B cell (primary cell): ENCODE measurements around the gene OR13J1. TPM values are rescaled to one million over a fixed set of nuclear protein-coding genes. Genes with fewer than 3 reads are reported as not detected.
"Not testable (repeated sequence)": the region's sequence is repeated elsewhere in the genome, so short reads cannot be mapped to it uniquely, and the experiment has no call there.

Experiments used
- ATAC-seq: fragments of 200-7000 bp; cut with Tn5 transposase; one replicate; pipeline ENCODE4 v1.10.0; 2021; ENCODE audit warnings: low read depth, mild to moderate bottlenecking, moderate number of reproducible peaks, moderate library complexity
- CTCF ChIA-PET: fragments of 350-600 bp; sonication (Branson Sonifier 250); formaldehyde crosslinking; loops from one replicate; lab custom pipeline; 2021; ENCODE audit warnings: antibody characterized with exemption, inconsistent platforms; lab: Charles Lee
- POLR2A ChIA-PET: fragments of 350-600 bp; sonication (Branson Sonifier 250); formaldehyde crosslinking; loops from one replicate; lab custom pipeline; 2021; ENCODE audit warnings: antibody characterized with exemption; lab: Charles Lee
- DNase-seq: peaks from one replicate; pipeline ENCODE4 v3.0.0; 2013
- H2AFZ ChIP-seq: 2 replicates; pipeline ENCODE4 v1.6.1; 2012; ENCODE audit warnings: mild to moderate bottlenecking, low read depth, low read length; ENCODE audit not compliant: insufficient read depth, poor library complexity, severe bottlenecking
- H3K27ac ChIP-seq, 2 donors: 1 replicate in 1 of 2; 2 replicates in 1 of 2; pipeline ENCODE4 v1.5.1; 2012 to 2013; ENCODE audit warnings: low read length in 2 of 2, mild to moderate bottlenecking in 2 of 2, moderate library complexity in 1 of 2
- H3K27me3 ChIP-seq, 4 experiments: fragments of 200-600 bp in 1 of 4; sonication (generic) in 1 of 4; replicated peaks in 1 of 4; 1 replicate in 2 of 4; 2 replicates in 2 of 4; pipeline versions ENCODE4 v1.6.1 to v1.7.0; 2013 to 2016; ENCODE audit warnings: low read length in 3 of 4, mild to moderate bottlenecking in 2 of 4, mixed read lengths in 1 of 4, moderate library complexity in 1 of 4; ENCODE audit not compliant: insufficient read depth in 4 of 4, control insufficient read depth in 3 of 4; ENCODE audit errors: control extremely low read depth in 1 of 4
- H3K36me3 ChIP-seq, 2 experiments: replicated peaks in 1 of 2; 1 replicate in 1 of 2; 2 replicates in 1 of 2; pipeline versions ENCODE4 v1.6.1 to v1.7.1; 2013; ENCODE audit warnings: low read length in 1 of 2; ENCODE audit not compliant: insufficient read depth in 2 of 2, control insufficient read depth in 1 of 2; ENCODE audit errors: control extremely low read depth in 1 of 2, extremely low read depth in 1 of 2
- H3K4me1 ChIP-seq, 2 donors: fragments of 200-600 bp in 1 of 2; sonication (generic) in 1 of 2; 1 replicate in 1 of 2; 2 replicates in 1 of 2; pipeline versions ENCODE4 v1.5.1 to v1.6.1; 2013 to 2017; ENCODE audit warnings: low read length in 2 of 2; ENCODE audit not compliant: control insufficient read depth in 2 of 2, insufficient read depth in 2 of 2
- H3K4me2 ChIP-seq: replicated peaks from 2 replicates; pipeline ENCODE3; 2012; ENCODE audit warnings: mild to moderate bottlenecking, low read depth, low read length; ENCODE audit not compliant: poor library complexity, severe bottlenecking
- H3K4me3 ChIP-seq, 5 experiments: fragments of 200-600 bp in 1 of 5; sonication (generic) in 1 of 5; 1 replicate in 3 of 5; 2 replicates in 2 of 5; pipeline versions ENCODE4 v1.5.1 to v1.7.0; 2011 to 2016; ENCODE audit warnings: low read length in 4 of 5, mild to moderate bottlenecking in 4 of 5, low read depth in 2 of 5, control low read depth in 1 of 5, moderate library complexity in 1 of 5; ENCODE audit not compliant: insufficient read depth in 1 of 5; ENCODE audit errors: control extremely low read depth in 1 of 5, extremely low read depth in 1 of 5
- H3K79me2 ChIP-seq: fragments of 200-600 bp; sonication (generic); one replicate; pipeline ENCODE4 v1.6.0; 2016; ENCODE audit warnings: low read length; ENCODE audit not compliant: control insufficient read depth, insufficient read depth
- H3K9ac ChIP-seq: fragments of 200-600 bp; sonication (generic); 2 replicates; pipeline ENCODE4 v1.6.1; 2017; ENCODE audit warnings: mild to moderate bottlenecking, low read length, moderate library complexity
- H3K9me3 ChIP-seq, 3 donors: one replicate each; pipeline versions ENCODE4 v1.6.1 to v1.7.1; 2013; ENCODE audit warnings: low read length in 2 of 3; ENCODE audit not compliant: control insufficient read depth in 2 of 3, insufficient read depth in 1 of 3; ENCODE audit errors: control extremely low read depth in 1 of 3
- H4K20me1 ChIP-seq: 2 replicates; pipeline ENCODE4 v1.6.0; 2012; ENCODE audit warnings: mild to moderate bottlenecking, low read length; ENCODE audit not compliant: insufficient read depth, control insufficient read depth, poor library complexity, severe bottlenecking
- H3K27ac Mint-ChIP-seq: one replicate; pipeline ENCODE4 v1.8.0; 2021; ENCODE audit warnings: mixed read lengths
- H3K27me3 Mint-ChIP-seq: one replicate; pipeline ENCODE4 v1.8.0; 2021; ENCODE audit warnings: mixed read lengths
- H3K4me1 Mint-ChIP-seq: one replicate; pipeline ENCODE4 v1.8.0; 2021; ENCODE audit warnings: mixed read lengths
- H3K4me3 Mint-ChIP-seq: one replicate; pipeline ENCODE4 v1.8.0; 2021; ENCODE audit warnings: mixed read lengths
- H3K9me3 Mint-ChIP-seq: one replicate; pipeline ENCODE4 v1.8.0; 2022; ENCODE audit warnings: mixed read lengths; ENCODE audit not compliant: insufficient read depth
- EZH2 ChIP-seq: IDR thresholded peaks from 2 replicates; pipeline ENCODE4 v1.6.1; 2012; ENCODE audit warnings: borderline replicate concordance, low read depth, mild to moderate bottlenecking, moderate library complexity, low read length; ENCODE audit not compliant: insufficient read depth, poor library complexity, severe bottlenecking
- WGBS: methylation state at CpG from one replicate; pipeline ENCODE4 v1.1.5; 2013; ENCODE audit warnings: missing lambda C conversion rate; ENCODE audit not compliant: insufficient coverage; 5-methylcytosine and 5-hydroxymethylcytosine counted together
- intact Hi-C: fragments of 100-400 bp; cut with micrococcal nuclease; formaldehyde crosslinking; loops from one replicate; pipeline ENCODE4 v1.10.0; 2022
- polyA plus RNA-seq: library from polyadenylated mRNA; depleted of rRNA; stranded (reverse); fragments of >200 nt; gene quantifications from 2 replicates; pipeline ENCODE4 v1.2.3, GENCODE V29; 2012
- total RNA-seq, 2 donors: library from RNA; stranded (reverse); fragments of 120-200 nt in 1 of 2; gene quantifications; 1 replicate in 1 of 2; 2 replicates in 1 of 2; pipeline versions ENCODE4 v1.2.3 to v1.2.4, GENCODE V29; 2013 to 2022
- TF ChIP-seq, protein P1 (sequence below): fragments of 200-600 bp; IDR thresholded peaks from one replicate; pipeline ENCODE4 v1.8.0; 2022; ENCODE audit warnings: antibody characterized with exemption, mild to moderate bottlenecking

The OR13J1 gene
- total and polyA plus RNA-seq, 2 donors (not counting 1 experiment from before 2014, with no cell fraction given), result not detected

DNA sequence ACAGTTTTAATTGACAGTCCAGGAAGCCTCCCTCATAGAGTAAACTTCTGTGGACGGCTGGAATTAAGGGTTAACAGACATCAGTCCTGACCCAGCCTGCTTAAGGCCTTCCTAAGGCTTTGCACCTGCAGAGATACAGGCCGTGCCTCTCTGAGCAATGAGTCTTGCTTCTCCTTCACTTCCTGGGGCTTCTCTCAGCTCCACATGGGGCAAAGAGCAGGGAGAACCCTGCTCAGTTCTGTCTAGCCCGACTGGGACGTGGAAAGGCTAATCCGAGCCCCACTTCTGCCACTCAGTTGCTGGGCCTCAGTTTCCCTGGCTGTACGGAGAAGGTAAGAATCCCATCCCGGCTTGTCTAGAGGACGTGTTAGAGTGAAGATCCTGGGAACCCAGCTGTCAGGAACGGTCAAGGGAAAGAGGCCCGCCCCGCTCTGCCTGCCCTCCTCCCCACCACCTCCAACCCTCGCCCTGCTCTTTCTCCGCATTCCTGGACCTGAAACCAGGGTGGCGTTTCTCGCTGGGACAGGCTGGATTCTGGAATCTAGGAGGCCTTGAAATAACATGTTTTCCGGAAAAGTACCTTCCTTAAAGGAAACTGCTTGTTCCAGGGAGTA is 45.6 kb upstream of the OR13J1 start:
- peaks cover 8% of the 10 kb centered on the region for H3K4me1 Mint-ChIP-seq
- H3K27me3 Mint-ChIP-seq, result peaks cover 3% of the 10 kb centered on the region
- intact Hi-C loops, result no loop called here
- H2AFZ ChIP-seq, result no peak overlapping the region
- POLR2A ChIA-PET, result no interaction called here
- TF ChIP-seq, protein P1, sequence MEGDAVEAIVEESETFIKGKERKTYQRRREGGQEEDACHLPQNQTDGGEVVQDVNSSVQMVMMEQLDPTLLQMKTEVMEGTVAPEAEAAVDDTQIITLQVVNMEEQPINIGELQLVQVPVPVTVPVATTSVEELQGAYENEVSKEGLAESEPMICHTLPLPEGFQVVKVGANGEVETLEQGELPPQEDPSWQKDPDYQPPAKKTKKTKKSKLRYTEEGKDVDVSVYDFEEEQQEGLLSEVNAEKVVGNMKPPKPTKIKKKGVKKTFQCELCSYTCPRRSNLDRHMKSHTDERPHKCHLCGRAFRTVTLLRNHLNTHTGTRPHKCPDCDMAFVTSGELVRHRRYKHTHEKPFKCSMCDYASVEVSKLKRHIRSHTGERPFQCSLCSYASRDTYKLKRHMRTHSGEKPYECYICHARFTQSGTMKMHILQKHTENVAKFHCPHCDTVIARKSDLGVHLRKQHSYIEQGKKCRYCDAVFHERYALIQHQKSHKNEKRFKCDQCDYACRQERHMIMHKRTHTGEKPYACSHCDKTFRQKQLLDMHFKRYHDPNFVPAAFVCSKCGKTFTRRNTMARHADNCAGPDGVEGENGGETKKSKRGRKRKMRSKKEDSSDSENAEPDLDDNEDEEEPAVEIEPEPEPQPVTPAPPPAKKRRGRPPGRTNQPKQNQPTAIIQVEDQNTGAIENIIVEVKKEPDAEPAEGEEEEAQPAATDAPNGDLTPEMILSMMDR, result no peak
- TF ChIP-seq EZH2, result no peak
- 94% methylated on average over 12 of the region's 16 CpGs for WGBS
- no peaks in the 10 kb centered on the region for H4K20me1 ChIP-seq
- H3K4me1 ChIP-seq, result peaks cover 0 to 3% of the 10 kb centered on the region in 2 donors
- ATAC-seq (no peak), DNase-seq (no peak)
- no peak overlapping the region for H3K4me2 ChIP-seq
- H3K27me3 ChIP-seq, result peaks cover 0 to 6% (median 1%) of the 10 kb centered on the region in 4 experiments
- H3K4me3 ChIP-seq, result no peak overlapping the region
- no peak overlapping the region for H3K27ac ChIP-seq
- no peaks in the 10 kb centered on the region for H3K79me2 ChIP-seq
- H3K4me3 Mint-ChIP-seq, result no peak overlapping the region
- no peaks in the 10 kb centered on the region for H3K9me3 ChIP-seq
- H3K36me3 ChIP-seq, result no peaks in the 10 kb centered on the region
- H3K27ac Mint-ChIP-seq, result no peak overlapping the region
- no peaks in the 10 kb centered on the region for H3K9me3 Mint-ChIP-seq
- no peak overlapping the region for H3K9ac ChIP-seq
- CTCF ChIA-PET, result interaction anchor here (0.8 kb wide), 1 partner anchor 13 kb away, joined by 3 read pairs; no protein-coding TSS in a partner anchor

- H3K27ac ChIP-seq, result no peak overlapping the region
- ATAC-seq (no peak), DNase-seq (no peak)
- Mint-ChIP-seq H3K4me1 (peaks cover 8% of the 10 kb centered on the region), H3K9me3 (no peaks in the 10 kb centered on the region), H3K27me3 (peaks cover 10% of the 10 kb centered on the region), H3K27ac (no peak overlapping the region), H3K4me3 (no peak overlapping the region)
- H3K27me3 ChIP-seq, result peaks cover 0 to 6% (median 1%) of the 10 kb centered on the region in 4 experiments
- ChIA-PET CTCF (interaction anchor here (0.6 to 1.3 kb wide), 3 partner anchors 11 to 1013 kb away, joined by 4 to 5 read pairs (median 4); no protein-coding TSS in a partner anchor), POLR2A (no interaction called here)
- intact Hi-C loops, result no loop called here
- H4K20me1 ChIP-seq, result no peaks in the 10 kb centered on the region
- 77% methylated on average over 7 of the region's 9 CpGs for WGBS
- TF ChIP-seq, protein P1, result no peak
- TF ChIP-seq EZH2, result no peak
- H3K4me1 ChIP-seq, result peaks cover 0 to 4% of the 10 kb centered on the region in 2 donors
- H3K36me3 ChIP-seq, result no peaks in the 10 kb centered on the region
- H3K4me2 ChIP-seq, result no peak overlapping the region
- no peaks in the 10 kb centered on the region for H3K79me2 ChIP-seq
- no peak overlapping the region for H3K9ac ChIP-seq
- H2AFZ ChIP-seq, result no peak overlapping the region
- H3K9me3 ChIP-seq, result no peaks in the 10 kb centered on the region
- H3K4me3 ChIP-seq, result no peak overlapping the region
These were observed 44.2 kb upstream of the OR13J1 start for GRCh38 chr9:35914301-35914807.

- H3K9ac ChIP-seq, H3K27ac Mint-ChIP-seq, H3K4me1 Mint-ChIP-seq, ATAC-seq, H3K4me3 Mint-ChIP-seq, H3K4me3 ChIP-seq, DNase-seq, H3K27ac ChIP-seq, POLR2A ChIA-PET, intact Hi-C loops, H3K4me2 ChIP-seq, H3K79me2 ChIP-seq, H3K4me1 ChIP-seq, H4K20me1 ChIP-seq, H3K36me3 ChIP-seq, H3K9me3 ChIP-seq, H2AFZ ChIP-seq, H3K9me3 Mint-ChIP-seq, H3K27me3 ChIP-seq: not testable (repeated sequence)
- H3K27me3 Mint-ChIP-seq, result peaks cover 16% of the 10 kb centered on the region
- CTCF ChIA-PET, result interaction anchor here (0.7 kb wide), 1 partner anchor 118 kb away, joined by 4 read pairs; no protein-coding TSS in a partner anchor
These were observed 43.2 kb upstream of the OR13J1 start for GRCh38 chr9:35913429-35913828.
